HG03139 (cell line): Measurements from ENCODE around the gene RAB11FIP3.
A peak's percentile ranks its signal among the peaks of the same experiment; 100 is the strongest.

Source experiments
- ATAC-seq: cut with Tn5 transposase; IDR thresholded peaks from one replicate; pipeline ENCODE4 v1.9.1; 2021; ENCODE audit not compliant: unreplicated experiment

RAB11FIP3 gene

DNA sequence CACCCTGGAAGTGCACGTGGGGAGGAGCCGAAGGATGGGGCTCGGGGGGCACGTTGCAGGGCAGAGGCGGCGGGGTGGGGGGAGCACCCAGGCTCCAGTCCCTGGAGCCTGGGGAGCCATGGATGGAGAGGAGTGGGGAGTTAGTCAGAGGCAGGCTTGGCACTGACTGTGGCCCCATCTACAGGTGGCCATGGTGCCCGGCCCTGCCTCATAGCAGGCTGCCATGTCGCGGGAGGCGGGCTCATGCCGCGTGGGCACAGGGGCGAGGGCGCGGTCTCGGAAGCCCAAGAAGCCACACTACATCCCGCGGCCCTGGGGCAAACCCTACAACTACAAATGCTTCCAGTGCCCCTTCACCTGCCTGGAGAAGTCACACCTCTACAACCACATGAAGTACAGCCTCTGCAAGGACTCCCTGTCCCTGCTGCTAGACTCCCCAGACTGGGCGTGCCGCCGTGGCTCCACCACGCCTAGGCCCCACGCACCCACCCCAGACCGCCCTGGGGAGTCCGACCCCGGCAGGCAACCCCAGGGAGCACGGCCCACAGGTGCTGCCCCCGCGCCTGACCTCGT lies 137.7 kb downstream of the RAB11FIP3 start:
- ATAC-seq: no peak

DNA sequence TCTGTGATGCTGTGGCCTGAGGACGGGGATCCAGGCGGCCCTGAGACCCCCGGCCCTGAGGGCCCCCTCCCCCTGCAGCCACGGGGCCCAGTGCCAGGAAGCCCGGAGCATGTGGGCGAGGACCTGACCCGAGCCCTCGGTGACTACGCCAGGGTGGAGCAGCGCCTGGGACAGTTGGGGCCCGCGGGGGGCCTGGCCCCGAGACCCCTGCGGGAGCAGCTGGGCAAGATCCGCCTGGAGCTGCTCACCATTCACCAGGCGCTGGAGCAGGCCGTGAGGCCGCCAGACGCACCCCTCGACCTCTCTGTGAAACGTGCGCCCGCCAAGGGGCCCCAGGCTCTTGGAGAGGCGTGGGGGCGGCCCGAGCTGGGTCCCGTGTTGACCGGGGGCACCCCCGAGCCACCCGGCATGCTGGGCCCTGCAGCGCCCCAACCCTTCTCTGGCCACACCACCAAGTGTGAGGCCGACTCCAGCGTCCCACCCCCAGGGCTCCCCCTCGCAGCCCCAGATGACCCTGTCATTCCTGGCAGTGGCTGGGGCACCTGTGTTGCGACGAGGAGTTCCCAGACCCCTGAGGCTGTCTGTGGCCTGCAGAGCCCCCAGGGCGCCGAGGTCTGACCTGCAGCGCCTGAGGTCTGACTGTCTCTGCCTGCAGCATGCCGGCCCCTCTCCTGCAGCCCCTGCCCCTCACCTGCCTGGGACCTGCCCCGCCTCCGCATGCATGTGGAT lies 139.4 kb downstream of the RAB11FIP3 start:
- ATAC-seq: no peak

DNA sequence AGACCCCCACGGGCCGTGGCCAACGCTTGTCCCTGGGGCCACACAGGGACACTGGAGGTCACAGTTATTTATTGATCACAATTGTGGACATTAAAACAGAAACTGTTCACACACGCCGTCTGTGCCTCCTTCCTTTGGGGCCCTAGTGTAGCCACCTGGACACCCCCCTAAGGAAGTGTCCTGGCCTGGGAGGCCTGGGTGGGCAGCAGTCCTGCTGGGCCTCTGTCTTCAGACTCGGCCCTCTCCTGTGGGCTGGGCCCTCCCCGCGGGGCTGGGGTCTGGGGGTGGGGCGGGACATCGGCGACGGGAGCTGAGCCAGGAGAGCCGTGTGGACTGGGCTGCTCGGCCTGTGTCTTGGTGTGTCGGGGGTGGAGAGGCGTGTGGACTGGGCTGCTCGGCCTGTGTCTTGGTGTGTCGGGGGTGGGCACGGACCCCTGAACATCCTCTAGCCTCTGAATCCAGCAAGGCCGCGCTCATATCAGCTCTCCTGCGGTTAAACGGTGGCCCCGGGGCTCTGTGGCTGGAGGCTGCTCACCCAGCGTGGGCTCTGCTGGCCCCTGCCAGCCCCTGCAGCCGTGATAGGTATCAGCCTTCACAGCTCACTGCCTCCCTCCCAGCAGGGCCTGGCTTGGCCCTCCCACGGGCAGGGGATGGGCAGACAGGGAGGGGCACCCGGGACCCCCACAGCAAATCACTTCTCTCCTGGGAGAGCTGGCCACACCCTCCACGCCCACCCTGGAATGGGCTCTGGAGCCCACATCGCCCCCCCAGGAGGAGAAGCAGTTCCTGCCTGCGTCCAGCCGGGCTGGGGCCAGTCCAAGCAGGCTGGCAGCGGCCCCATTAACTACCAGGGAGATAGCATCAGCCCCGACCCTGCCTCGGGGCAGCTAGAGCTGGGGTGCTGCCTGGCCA lies 140.2 kb downstream of the RAB11FIP3 start:
- no peak for ATAC-seq

- ATAC-seq: peak; percentile 42
Observed at GRCh38 chr16:566475-567372, 141.3 kb downstream of the RAB11FIP3 start, which contains the start of gene NHLRC4. Gene NHLRC4 (plus strand): TSS chr16:567005. CDS start chr16:568048, 1,043 bp downstream.

DNA sequence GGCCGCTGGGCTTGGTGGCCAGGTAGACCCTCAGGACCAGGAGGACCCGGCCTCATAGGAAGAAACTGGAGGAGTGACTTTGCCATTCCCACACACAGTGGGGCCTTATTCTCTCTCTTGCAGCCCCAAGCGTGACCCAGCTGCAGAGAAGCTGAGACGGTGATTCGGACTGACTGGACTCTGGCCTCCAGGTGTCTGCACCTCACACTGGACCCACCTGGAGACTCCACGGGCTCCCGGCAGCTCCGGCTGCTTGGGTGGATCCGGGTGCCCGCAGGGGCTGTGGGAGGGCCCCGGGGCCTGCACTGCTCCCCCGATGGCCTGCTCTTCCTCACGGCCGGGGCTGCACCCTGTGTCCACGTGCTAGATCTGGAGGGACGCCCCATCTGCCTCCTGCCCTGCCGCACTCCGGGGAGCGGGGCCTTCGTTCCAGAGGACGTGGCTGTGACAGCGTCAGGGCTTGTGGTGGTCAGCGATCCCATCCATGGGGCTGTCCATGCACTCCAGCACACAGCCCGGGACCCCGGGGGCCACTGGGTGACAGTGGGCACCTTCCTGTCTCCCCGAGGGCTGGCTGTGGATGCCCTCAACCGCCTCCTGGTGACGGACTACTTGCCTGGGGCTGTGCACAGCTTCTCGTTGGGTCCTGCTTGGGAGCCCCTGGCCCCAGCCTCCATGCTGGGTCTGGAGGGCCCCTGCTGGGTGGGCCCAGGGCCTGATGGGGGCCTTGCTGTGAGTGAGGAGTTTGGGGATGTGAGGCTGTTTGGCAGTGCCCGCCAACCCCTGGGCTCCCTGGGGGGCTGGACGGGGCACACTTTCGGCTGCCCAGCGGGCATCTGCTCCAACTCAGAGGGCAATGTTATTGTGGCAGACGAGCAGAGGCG lies 142.2 kb downstream of the RAB11FIP3 start:
- no peak for ATAC-seq

GRCh38 chr16:568401-569258 lies 143.2 kb downstream of the RAB11FIP3 start:
- ATAC-seq: no peak

GRCh38 chr16:569445-570254 lies 144.2 kb downstream of the RAB11FIP3 start, which contains the start of gene PIGQ:
Gene PIGQ (plus strand): TSS chr16:569968. CDS start chr16:574075, 4,107 bp downstream.
- peak; percentile 43 for ATAC-seq
